ENCODE results near the gene GALNT14.

GALNT14 gene

DNA sequence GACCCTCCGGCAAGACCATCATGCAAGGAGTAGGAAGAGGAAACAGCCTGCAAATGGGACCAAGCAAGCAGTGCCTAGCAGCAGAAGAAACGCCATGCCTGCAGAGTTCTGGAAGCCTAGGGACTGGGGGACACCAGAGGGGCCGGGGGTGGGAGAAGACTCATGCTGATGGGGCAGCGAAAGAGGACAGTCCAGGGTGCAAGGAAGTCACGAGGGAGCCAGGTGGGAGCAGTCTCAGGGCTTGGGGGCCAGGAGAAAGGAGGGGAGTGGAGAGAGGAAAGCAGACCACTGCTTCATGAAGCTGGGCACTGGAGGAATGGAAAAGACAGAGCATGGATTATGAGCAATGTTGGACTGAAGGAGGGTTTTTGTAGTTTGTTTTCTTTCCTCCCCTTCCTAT is 211.6 kb downstream of the GALNT14 start:
- Histone ChIP-seq H3K27me3 (ENCODE audit: control insufficient read depth in 1 of 2, insufficient read depth in 1 of 2, low read length in 2 of 2) (peaks cover 0 to 10% of the 10 kb centered on the region in 2 experiments), H3K18ac (ENCODE audit: low read depth in 1 of 2, low read length in 2 of 2) (no peak overlapping the region), H3K4me1 (ENCODE audit: control insufficient read depth, insufficient read depth, low read depth, low read length) (peaks cover 5% of the 10 kb centered on the region), H2BK15ac (ENCODE audit: low read depth, poor library complexity, severe bottlenecking) (no peak overlapping the region), H3K9me3 (ENCODE audit: control insufficient read depth, low read length) (no peaks in the 10 kb centered on the region), H2BK5ac (ENCODE audit: low read depth, low read length, poor library complexity, severe bottlenecking) (no peak overlapping the region), H3K23ac (ENCODE audit: low read length in 2 of 2) (no peak overlapping the region), H3K4ac (ENCODE audit: low read depth in 1 of 2, low read length in 2 of 2) (no peak overlapping the region), H4K91ac (ENCODE audit: low read length) (no peak overlapping the region), H3K27ac (ENCODE audit: low read length, poor library complexity, severe bottlenecking) (no peak overlapping the region), H3K4me3 (ENCODE audit: insufficient read depth in 1 of 2, low read depth in 1 of 2, low read length in 2 of 2) (no peak overlapping the region), H3K9ac (ENCODE audit: low read length) (no peak overlapping the region), H3K79me1 (replicated peaks; ENCODE audit: low read length, poor library complexity, severe bottlenecking) (no peaks in the 10 kb centered on the region), H4K8ac (ENCODE audit: low read length) (no peak overlapping the region), H3K4me2 (ENCODE audit: low read length, poor library complexity, severe bottlenecking) (no peak overlapping the region), H2AFZ (ENCODE audit: low read depth, low read length) (no peak overlapping the region), H2BK12ac (ENCODE audit: low read length in 2 of 2) (no peak overlapping the region), H3K36me3 (ENCODE audit: control insufficient read depth in 1 of 2, insufficient read depth in 2 of 2, low read depth in 1 of 2, low read length in 2 of 2) (peaks cover 0 to 70% of the 10 kb centered on the region in 2 experiments), H2AK5ac (ENCODE audit: low read length, severe bottlenecking) (no peak overlapping the region), H3K14ac (ENCODE audit: low read length in 2 of 2) (no peak overlapping the region), H2BK120ac (ENCODE audit: low read depth, low read length) (no peak overlapping the region)
- DNase-seq, result no peak
- 64% methylated on average over 5 of the region's 5 CpGs for WGBS

DNA sequence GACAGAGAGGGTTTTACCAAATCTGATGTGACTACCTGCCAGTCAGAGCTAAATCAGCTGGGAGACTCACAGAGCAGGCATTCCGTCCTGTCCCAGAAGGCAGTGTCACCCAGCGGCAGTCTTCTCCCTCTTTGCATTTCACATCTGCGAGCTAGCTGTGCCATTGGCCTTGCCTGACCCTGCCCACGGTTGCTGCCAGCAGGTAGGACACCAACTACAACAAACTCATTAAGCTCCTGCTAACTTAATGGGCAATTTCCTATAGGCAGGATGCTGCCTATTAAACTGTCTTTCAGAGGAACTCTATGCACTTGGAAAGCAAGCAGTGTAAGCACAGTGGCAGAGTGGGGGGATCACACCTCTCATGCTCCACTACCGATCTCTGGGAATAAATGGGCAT is 214.6 kb downstream of the GALNT14 start:
- H2BK15ac ChIP-seq (ENCODE audit: low read depth, poor library complexity, severe bottlenecking), result no peak overlapping the region
- WGBS, result 78% methylated on average over 5 of the region's 5 CpGs
- no peak overlapping the region for H4K91ac ChIP-seq (ENCODE audit: low read length)
- no peak overlapping the region for H2BK5ac ChIP-seq (ENCODE audit: low read depth, low read length, poor library complexity, severe bottlenecking)
- H2AK5ac ChIP-seq (ENCODE audit: low read length, severe bottlenecking), result no peak overlapping the region
- DNase-seq, result no peak
- H4K8ac ChIP-seq (ENCODE audit: low read length), result no peak overlapping the region
- no peak overlapping the region for H2BK120ac ChIP-seq (ENCODE audit: low read depth, low read length)
- H3K4me2 ChIP-seq (ENCODE audit: low read length, poor library complexity, severe bottlenecking), result no peak overlapping the region
- H3K9me3 ChIP-seq (ENCODE audit: control insufficient read depth, low read length), result no peaks in the 10 kb centered on the region
- H2AFZ ChIP-seq (ENCODE audit: low read depth, low read length), result no peak overlapping the region
- no peaks in the 10 kb centered on the region for H3K79me1 ChIP-seq (replicated peaks; ENCODE audit: low read length, poor library complexity, severe bottlenecking)
- peaks cover 0 to 13% of the 10 kb centered on the region in 2 experiments for H3K27me3 ChIP-seq (ENCODE audit: control insufficient read depth in 1 of 2, insufficient read depth in 1 of 2, low read length in 2 of 2)
- H2BK12ac ChIP-seq (ENCODE audit: low read length in 2 of 2), result no peak overlapping the region
- no peak overlapping the region for H3K27ac ChIP-seq (ENCODE audit: low read length, poor library complexity, severe bottlenecking)
- no peak overlapping the region for H3K4me3 ChIP-seq (ENCODE audit: insufficient read depth in 1 of 2, low read depth in 1 of 2, low read length in 2 of 2)
- H3K36me3 ChIP-seq (ENCODE audit: control insufficient read depth in 1 of 2, insufficient read depth in 2 of 2, low read depth in 1 of 2, low read length in 2 of 2), result peaks cover 0 to 74% of the 10 kb centered on the region in 2 experiments
- H3K4me1 ChIP-seq (ENCODE audit: control insufficient read depth, insufficient read depth, low read depth, low read length), result peaks cover 5% of the 10 kb centered on the region
- no peak overlapping the region for H3K18ac ChIP-seq (ENCODE audit: low read depth in 1 of 2, low read length in 2 of 2)
- no peak overlapping the region for H3K9ac ChIP-seq (ENCODE audit: low read length)
- H3K23ac ChIP-seq (ENCODE audit: low read length in 2 of 2), result no peak overlapping the region
- no peak overlapping the region for H3K14ac ChIP-seq (ENCODE audit: low read length in 2 of 2)
- H3K4ac ChIP-seq (ENCODE audit: low read depth in 1 of 2, low read length in 2 of 2), result no peak overlapping the region

DNA sequence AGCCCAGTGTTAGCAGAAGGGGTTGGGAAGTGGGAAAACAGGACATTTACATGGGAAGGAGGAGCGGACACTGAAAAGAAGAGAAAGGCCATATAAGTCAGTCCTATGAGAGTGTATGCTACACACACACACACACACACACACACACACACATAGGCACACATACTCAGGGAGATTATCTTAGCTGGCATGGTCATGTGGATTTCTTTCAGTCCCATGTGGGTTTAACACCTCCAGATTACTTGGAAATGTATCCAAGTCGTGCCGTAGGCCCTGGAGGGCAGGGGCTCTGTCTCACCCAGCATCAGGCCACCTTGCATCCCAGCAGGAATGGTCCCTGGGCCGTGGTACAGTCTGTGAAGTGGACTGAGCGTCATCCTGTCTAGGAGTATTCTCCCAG is 217.7 kb downstream of the GALNT14 start:
- H2BK120ac ChIP-seq (ENCODE audit: low read depth, low read length), result no peak overlapping the region
- H3K9ac ChIP-seq (ENCODE audit: low read length), result no peak overlapping the region
- H3K79me1 ChIP-seq (replicated peaks; ENCODE audit: low read length, poor library complexity, severe bottlenecking), result no peaks in the 10 kb centered on the region
- H3K14ac ChIP-seq (ENCODE audit: low read length in 2 of 2), result no peak overlapping the region
- peaks cover 0 to 71% of the 10 kb centered on the region in 2 experiments for H3K36me3 ChIP-seq (ENCODE audit: control insufficient read depth in 1 of 2, insufficient read depth in 2 of 2, low read depth in 1 of 2, low read length in 2 of 2)
- no peak for DNase-seq
- H4K91ac ChIP-seq (ENCODE audit: low read length), result no peak overlapping the region
- H3K9me3 ChIP-seq (ENCODE audit: control insufficient read depth, low read length), result no peaks in the 10 kb centered on the region
- no peak overlapping the region for H3K23ac ChIP-seq (ENCODE audit: low read length in 2 of 2)
- H3K27ac ChIP-seq (ENCODE audit: low read length, poor library complexity, severe bottlenecking), result no peak overlapping the region
- H3K18ac ChIP-seq (ENCODE audit: low read depth in 1 of 2, low read length in 2 of 2), result no peak overlapping the region
- no peak overlapping the region for H2BK5ac ChIP-seq (ENCODE audit: low read depth, low read length, poor library complexity, severe bottlenecking)
- no peak overlapping the region for H3K4me2 ChIP-seq (ENCODE audit: low read length, poor library complexity, severe bottlenecking)
- no peak overlapping the region for H3K4ac ChIP-seq (ENCODE audit: low read depth in 1 of 2, low read length in 2 of 2)
- no peak overlapping the region for H2AFZ ChIP-seq (ENCODE audit: low read depth, low read length)
- H2AK5ac ChIP-seq (ENCODE audit: low read length, severe bottlenecking), result no peak overlapping the region
- no peak overlapping the region for H4K8ac ChIP-seq (ENCODE audit: low read length)
- H2BK15ac ChIP-seq (ENCODE audit: low read depth, poor library complexity, severe bottlenecking), result no peak overlapping the region
- no peak overlapping the region for H2BK12ac ChIP-seq (ENCODE audit: low read length in 2 of 2)
- no peak overlapping the region for H3K4me3 ChIP-seq (ENCODE audit: insufficient read depth in 1 of 2, low read depth in 1 of 2, low read length in 2 of 2)
- H3K27me3 ChIP-seq (ENCODE audit: control insufficient read depth in 1 of 2, insufficient read depth in 1 of 2, low read length in 2 of 2), result peaks cover 0 to 9% of the 10 kb centered on the region in 2 experiments
- 58% methylated on average over 4 of the region's 5 CpGs for WGBS
- peaks cover 5% of the 10 kb centered on the region for H3K4me1 ChIP-seq (ENCODE audit: control insufficient read depth, insufficient read depth, low read depth, low read length)

DNA sequence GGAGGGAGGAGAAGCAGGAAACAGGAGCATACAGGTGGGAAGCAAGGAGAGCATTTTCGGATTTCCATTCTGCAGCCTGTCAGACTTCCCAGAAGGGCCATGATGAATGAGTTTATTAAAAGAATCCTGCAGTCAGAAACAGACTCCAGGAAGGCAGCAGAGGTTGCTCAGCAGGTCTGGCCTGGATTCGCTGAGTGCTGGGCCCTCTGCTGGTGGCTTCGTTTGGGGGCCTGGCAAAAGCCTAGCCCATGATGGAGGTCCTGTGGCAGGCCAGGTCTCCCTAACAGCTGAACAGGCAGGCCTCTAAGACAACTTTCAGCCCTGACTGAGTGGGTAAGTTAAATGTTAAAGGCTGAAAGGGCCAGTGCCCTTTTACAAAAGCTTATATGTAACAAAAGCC is 222.8 kb downstream of the GALNT14 start:
- Histone ChIP-seq H2BK15ac (ENCODE audit: low read depth, poor library complexity, severe bottlenecking) (no peak overlapping the region), H3K27me3 (ENCODE audit: control insufficient read depth in 1 of 2, insufficient read depth in 1 of 2, low read length in 2 of 2) (peaks cover 0 to 2% of the 10 kb centered on the region in 2 experiments), H2AK5ac (ENCODE audit: low read length, severe bottlenecking) (no peak overlapping the region), H2BK120ac (ENCODE audit: low read depth, low read length) (no peak overlapping the region), H3K18ac (ENCODE audit: low read depth in 1 of 2, low read length in 2 of 2) (no peak overlapping the region), H3K4me3 (ENCODE audit: insufficient read depth in 1 of 2, low read depth in 1 of 2, low read length in 2 of 2) (no peak overlapping the region), H3K4ac (ENCODE audit: low read depth in 1 of 2, low read length in 2 of 2) (no peak overlapping the region), H3K79me1 (replicated peaks; ENCODE audit: low read length, poor library complexity, severe bottlenecking) (no peaks in the 10 kb centered on the region), H3K27ac (ENCODE audit: low read length, poor library complexity, severe bottlenecking) (no peak overlapping the region), H3K4me1 (ENCODE audit: control insufficient read depth, insufficient read depth, low read depth, low read length) (no peaks in the 10 kb centered on the region), H2BK12ac (ENCODE audit: low read length in 2 of 2) (no peak overlapping the region), H3K9ac (ENCODE audit: low read length) (no peak overlapping the region), H4K8ac (ENCODE audit: low read length) (no peak overlapping the region), H3K23ac (ENCODE audit: low read length in 2 of 2) (no peak overlapping the region), H2AFZ (ENCODE audit: low read depth, low read length) (no peak overlapping the region), H3K9me3 (ENCODE audit: control insufficient read depth, low read length) (no peaks in the 10 kb centered on the region), H2BK5ac (ENCODE audit: low read depth, low read length, poor library complexity, severe bottlenecking) (no peak overlapping the region), H3K14ac (ENCODE audit: low read length in 2 of 2) (no peak overlapping the region), H3K36me3 (ENCODE audit: control insufficient read depth in 1 of 2, insufficient read depth in 2 of 2, low read depth in 1 of 2, low read length in 2 of 2) (peaks cover 0 to 57% of the 10 kb centered on the region in 2 experiments), H4K91ac (ENCODE audit: low read length) (no peak overlapping the region), H3K4me2 (ENCODE audit: low read length, poor library complexity, severe bottlenecking) (no peak overlapping the region)
- no peak for DNase-seq
- 11% methylated on average over 3 of the region's 3 CpGs for WGBS

Data from mesenchymal stem cell (in vitro differentiated cells and primary cell).